Fibroblast of lung (primary cell): ENCODE measurements around the gene SERPINE2.

Source experiments
- CTCF ChIP-seq, 2 donors: IDR thresholded peaks in 1 of 2; conservative IDR thresholded peaks in 1 of 2; 1 replicate in 1 of 2; 2 replicates in 1 of 2; pipeline ENCODE4 v1.5.1; 2011 to 2012; ENCODE audit warnings: low read length in 2 of 2, control low read depth in 1 of 2, inconsistent platforms in 1 of 2, low read depth in 1 of 2, mild to moderate bottlenecking in 1 of 2
- EZH2 ChIP-seq: IDR thresholded peaks from 2 replicates; pipeline ENCODE4 v1.5.1; 2012; ENCODE audit warnings: low read length, control low read depth, mild to moderate bottlenecking; ENCODE audit errors: missing control alignments

GRCh38 chr2:223993634-223994232, 45.4 kb downstream of the SERPINE2 start:
- TF ChIP-seq CTCF (conservative IDR thresholded peaks at IDR 0.05 in 1 of 2, IDR thresholded peaks at IDR 0.05 in 1 of 2; ENCODE audit: low read depth in 1 of 2, low read length in 2 of 2) = peak; percentile 88
- TF ChIP-seq EZH2 = no peak
